Fibroblast of lung (primary cell): ENCODE measurements around the gene JAGN1.

Experiments used
- EZH2 ChIP-seq: IDR thresholded peaks from 2 replicates; pipeline ENCODE4 v1.5.1; 2012; ENCODE audit warnings: low read length, control low read depth, mild to moderate bottlenecking; ENCODE audit errors: missing control alignments
- TF ChIP-seq, protein P1 (sequence below), 2 donors: IDR thresholded peaks in 1 of 2; conservative IDR thresholded peaks in 1 of 2; 1 replicate in 1 of 2; 2 replicates in 1 of 2; pipeline ENCODE4 v1.5.1; 2011 to 2012; ENCODE audit warnings: low read length in 2 of 2, control low read depth in 1 of 2, inconsistent platforms in 1 of 2, low read depth in 1 of 2, mild to moderate bottlenecking in 1 of 2

DNA sequence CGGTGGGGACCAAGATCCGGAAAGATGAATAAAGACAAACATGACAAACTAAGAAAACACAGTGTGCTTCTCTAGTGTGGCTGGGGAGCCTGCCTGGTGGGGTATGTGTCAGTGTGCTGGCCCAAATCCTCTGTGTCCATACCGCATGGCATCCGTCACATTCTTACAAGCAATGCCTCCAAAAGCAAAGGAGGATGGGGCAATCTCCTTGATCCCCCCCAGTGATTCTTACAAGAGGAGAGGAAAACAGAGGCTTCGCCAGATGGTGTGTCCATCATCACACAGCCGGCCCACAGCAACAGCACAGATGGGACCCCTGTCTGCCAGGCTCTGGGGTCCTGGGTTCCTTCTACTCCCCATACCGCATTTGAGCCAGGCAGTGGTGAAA is 25.9 kb downstream of the JAGN1 start:
- TF ChIP-seq, protein P1, sequence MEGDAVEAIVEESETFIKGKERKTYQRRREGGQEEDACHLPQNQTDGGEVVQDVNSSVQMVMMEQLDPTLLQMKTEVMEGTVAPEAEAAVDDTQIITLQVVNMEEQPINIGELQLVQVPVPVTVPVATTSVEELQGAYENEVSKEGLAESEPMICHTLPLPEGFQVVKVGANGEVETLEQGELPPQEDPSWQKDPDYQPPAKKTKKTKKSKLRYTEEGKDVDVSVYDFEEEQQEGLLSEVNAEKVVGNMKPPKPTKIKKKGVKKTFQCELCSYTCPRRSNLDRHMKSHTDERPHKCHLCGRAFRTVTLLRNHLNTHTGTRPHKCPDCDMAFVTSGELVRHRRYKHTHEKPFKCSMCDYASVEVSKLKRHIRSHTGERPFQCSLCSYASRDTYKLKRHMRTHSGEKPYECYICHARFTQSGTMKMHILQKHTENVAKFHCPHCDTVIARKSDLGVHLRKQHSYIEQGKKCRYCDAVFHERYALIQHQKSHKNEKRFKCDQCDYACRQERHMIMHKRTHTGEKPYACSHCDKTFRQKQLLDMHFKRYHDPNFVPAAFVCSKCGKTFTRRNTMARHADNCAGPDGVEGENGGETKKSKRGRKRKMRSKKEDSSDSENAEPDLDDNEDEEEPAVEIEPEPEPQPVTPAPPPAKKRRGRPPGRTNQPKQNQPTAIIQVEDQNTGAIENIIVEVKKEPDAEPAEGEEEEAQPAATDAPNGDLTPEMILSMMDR (conservative IDR thresholded peaks at IDR 0.05 in 1 of 2, IDR thresholded peaks at IDR 0.05 in 1 of 2; ENCODE audit: low read depth in 1 of 2, low read length in 2 of 2) = no peak
- no peak for TF ChIP-seq EZH2
